SK-N-SH (cell line): ENCODE results near the gene GLB1L3.

Experiments used
- EZH2phosphoT487 ChIP-seq: fragments of 200-600 bp; sonication (generic); IDR thresholded peaks from 2 replicates; pipeline ENCODE4 v1.6.1; 2017; ENCODE audit warnings: low read depth, mixed run types, mild to moderate bottlenecking, antibody characterized with exemption, moderate library complexity, borderline replicate concordance
- RAD21 ChIP-seq: IDR thresholded peaks from 2 replicates; pipeline ENCODE4 v1.6.1; 2012; ENCODE audit warnings: mild to moderate bottlenecking, low read length
- TAF1 ChIP-seq: IDR thresholded peaks from 2 replicates; pipeline ENCODE4 v1.6.1; 2012; ENCODE audit warnings: low read depth, mild to moderate bottlenecking, low read length, moderate library complexity, borderline replicate concordance
- TEAD4 ChIP-seq: IDR thresholded peaks from 2 replicates; pipeline ENCODE4 v1.4.0; 2012; ENCODE audit warnings: mild to moderate bottlenecking, borderline replicate concordance; ENCODE audit not compliant: insufficient read depth
- YY1 ChIP-seq: IDR thresholded peaks from 2 replicates; pipeline ENCODE4 v1.4.0; 2012; ENCODE audit warnings: low read depth, mild to moderate bottlenecking
- TF ChIP-seq, protein P1 (sequence below): fragments of 200-600 bp; sonication (generic); IDR thresholded peaks from 2 replicates; pipeline ENCODE4 v1.6.1; 2017; ENCODE audit warnings: antibody characterized with exemption, mild to moderate bottlenecking, moderate library complexity
- TF ChIP-seq, protein P2 (sequence below): IDR thresholded peaks from 2 replicates; pipeline ENCODE4 v1.4.0; 2012; ENCODE audit warnings: low read depth, borderline replicate concordance

DNA sequence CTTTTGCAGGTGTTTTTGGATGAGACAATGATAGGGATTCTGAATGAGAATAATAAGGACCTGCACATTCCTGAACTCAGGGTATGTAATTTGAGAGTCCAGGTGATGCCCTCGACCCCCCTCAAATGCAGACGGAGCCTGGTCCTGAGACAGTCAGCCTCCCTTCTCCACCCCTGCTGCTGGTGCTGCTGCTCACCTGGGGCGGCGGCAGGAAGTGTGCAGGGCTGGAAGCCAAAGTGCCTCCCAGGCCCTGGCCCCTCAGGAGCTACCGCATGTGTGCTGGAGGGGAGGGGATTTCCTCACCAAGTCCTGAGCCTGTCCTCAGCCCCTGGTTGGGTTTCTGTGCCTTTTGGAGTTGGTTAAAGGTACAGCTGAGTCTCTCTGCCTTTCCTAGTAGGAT lies 36.6 kb downstream of the GLB1L3 start:
- no peak for TF ChIP-seq EZH2phosphoT487
- TF ChIP-seq TEAD4, result no peak
- no peak for TF ChIP-seq TAF1
- TF ChIP-seq YY1, result no peak
- TF ChIP-seq, protein P1, sequence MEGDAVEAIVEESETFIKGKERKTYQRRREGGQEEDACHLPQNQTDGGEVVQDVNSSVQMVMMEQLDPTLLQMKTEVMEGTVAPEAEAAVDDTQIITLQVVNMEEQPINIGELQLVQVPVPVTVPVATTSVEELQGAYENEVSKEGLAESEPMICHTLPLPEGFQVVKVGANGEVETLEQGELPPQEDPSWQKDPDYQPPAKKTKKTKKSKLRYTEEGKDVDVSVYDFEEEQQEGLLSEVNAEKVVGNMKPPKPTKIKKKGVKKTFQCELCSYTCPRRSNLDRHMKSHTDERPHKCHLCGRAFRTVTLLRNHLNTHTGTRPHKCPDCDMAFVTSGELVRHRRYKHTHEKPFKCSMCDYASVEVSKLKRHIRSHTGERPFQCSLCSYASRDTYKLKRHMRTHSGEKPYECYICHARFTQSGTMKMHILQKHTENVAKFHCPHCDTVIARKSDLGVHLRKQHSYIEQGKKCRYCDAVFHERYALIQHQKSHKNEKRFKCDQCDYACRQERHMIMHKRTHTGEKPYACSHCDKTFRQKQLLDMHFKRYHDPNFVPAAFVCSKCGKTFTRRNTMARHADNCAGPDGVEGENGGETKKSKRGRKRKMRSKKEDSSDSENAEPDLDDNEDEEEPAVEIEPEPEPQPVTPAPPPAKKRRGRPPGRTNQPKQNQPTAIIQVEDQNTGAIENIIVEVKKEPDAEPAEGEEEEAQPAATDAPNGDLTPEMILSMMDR, result no peak
- TF ChIP-seq RAD21, result no peak
- TF ChIP-seq, protein P2, sequence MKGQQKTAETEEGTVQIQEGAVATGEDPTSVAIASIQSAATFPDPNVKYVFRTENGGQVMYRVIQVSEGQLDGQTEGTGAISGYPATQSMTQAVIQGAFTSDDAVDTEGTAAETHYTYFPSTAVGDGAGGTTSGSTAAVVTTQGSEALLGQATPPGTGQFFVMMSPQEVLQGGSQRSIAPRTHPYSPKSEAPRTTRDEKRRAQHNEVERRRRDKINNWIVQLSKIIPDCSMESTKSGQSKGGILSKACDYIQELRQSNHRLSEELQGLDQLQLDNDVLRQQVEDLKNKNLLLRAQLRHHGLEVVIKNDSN, result no peak
